ENCODE data around the gene TMEM138. TPM values are rescaled to one million over a fixed set of nuclear protein-coding genes. Genes with fewer than 3 reads are reported as not detected.

TMEM138 gene
- total RNA-seq, 3 donors from 2014 or later: 35.2 to 38.2 (median 37.8) TPM

DNA sequence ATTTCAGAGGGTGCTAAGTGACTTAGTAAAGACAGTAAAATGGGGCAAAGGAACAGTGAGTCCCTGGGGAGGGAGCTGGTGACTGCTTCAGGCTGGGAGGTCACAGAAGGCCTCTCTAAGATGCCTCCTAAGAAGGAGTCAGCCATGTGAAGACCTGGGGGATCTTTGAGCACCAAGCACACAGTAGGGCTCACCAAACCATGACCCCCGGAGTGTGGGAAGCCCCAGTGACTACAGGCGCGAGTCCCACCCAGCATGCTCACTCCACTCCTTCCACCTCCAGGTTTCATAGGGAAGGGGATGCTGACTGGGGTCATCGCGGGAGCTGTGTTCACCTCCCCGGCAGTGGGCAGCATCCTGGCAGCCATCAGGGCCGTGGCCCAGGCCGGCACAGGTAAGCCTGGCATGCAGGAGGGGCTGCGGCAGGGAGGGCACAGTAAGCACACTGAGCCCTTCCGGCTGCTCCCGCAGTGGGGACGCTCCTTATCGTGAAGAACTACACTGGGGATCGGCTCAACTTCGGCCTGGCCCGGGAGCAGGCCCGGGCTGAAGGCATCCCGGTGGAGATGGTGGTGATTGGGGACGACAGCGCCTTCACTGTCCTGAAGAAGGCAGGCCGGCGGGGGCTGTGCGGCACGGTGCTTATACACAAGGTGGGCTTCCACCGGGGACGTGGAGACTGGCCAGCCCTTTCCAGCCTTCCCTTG, 23.2 kb upstream of the TMEM138 start:
- ATAC-seq (no peak), DNase-seq (no peak)
- Histone ChIP-seq H3K4me3 (no peak overlapping the region), H3K36me3 (ENCODE audit: low read depth) (no peaks in the 10 kb centered on the region), H3K4me1 (ENCODE audit: low read depth) (peaks cover 12% of the 10 kb centered on the region), H3K9me3 (no peaks in the 10 kb centered on the region)
- intact Hi-C loops (cut with DNase I, micrococcal nuclease): loop anchor here in 1 of 2 donors (5.0 kb wide), 1 partner anchor 43 kb away; no protein-coding TSS in a partner anchor
- TF ChIP-seq, protein P1, sequence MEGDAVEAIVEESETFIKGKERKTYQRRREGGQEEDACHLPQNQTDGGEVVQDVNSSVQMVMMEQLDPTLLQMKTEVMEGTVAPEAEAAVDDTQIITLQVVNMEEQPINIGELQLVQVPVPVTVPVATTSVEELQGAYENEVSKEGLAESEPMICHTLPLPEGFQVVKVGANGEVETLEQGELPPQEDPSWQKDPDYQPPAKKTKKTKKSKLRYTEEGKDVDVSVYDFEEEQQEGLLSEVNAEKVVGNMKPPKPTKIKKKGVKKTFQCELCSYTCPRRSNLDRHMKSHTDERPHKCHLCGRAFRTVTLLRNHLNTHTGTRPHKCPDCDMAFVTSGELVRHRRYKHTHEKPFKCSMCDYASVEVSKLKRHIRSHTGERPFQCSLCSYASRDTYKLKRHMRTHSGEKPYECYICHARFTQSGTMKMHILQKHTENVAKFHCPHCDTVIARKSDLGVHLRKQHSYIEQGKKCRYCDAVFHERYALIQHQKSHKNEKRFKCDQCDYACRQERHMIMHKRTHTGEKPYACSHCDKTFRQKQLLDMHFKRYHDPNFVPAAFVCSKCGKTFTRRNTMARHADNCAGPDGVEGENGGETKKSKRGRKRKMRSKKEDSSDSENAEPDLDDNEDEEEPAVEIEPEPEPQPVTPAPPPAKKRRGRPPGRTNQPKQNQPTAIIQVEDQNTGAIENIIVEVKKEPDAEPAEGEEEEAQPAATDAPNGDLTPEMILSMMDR (IDR thresholded peaks at IDR 0.05): no peak

DNA sequence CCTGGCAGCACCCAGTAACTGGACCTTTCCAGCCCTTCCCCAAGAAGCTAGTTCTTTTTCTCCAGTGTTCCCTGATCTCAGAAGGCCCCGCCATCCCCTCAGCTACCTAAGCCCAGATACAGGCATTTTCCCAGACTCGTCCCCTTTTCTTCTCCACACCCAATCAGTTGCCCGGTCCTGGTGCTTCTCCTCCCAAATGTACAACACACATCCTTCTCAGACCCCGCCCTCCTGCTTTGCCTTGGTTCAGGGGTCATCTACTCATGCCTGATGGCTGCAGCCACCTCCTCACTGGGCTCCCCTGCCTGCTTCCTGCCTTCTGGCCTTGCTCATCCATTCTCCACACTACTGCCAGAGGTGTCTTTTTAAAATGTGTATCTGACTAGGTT, 22.7 kb upstream of the TMEM138 start:
- no peaks in the 10 kb centered on the region for H3K36me3 ChIP-seq (ENCODE audit: low read depth)
- TF ChIP-seq, protein P1 (IDR thresholded peaks at IDR 0.05): no peak
- no peak overlapping the region for H3K4me3 ChIP-seq
- H3K9me3 ChIP-seq: no peaks in the 10 kb centered on the region
- intact Hi-C loops (cut with DNase I, micrococcal nuclease): loop anchor here in 1 of 2 donors (5.0 kb wide), 1 partner anchor 43 kb away; no protein-coding TSS in a partner anchor
- ATAC-seq (no peak), DNase-seq (no peak)
- peaks cover 12% of the 10 kb centered on the region for H3K4me1 ChIP-seq (ENCODE audit: low read depth)

DNA sequence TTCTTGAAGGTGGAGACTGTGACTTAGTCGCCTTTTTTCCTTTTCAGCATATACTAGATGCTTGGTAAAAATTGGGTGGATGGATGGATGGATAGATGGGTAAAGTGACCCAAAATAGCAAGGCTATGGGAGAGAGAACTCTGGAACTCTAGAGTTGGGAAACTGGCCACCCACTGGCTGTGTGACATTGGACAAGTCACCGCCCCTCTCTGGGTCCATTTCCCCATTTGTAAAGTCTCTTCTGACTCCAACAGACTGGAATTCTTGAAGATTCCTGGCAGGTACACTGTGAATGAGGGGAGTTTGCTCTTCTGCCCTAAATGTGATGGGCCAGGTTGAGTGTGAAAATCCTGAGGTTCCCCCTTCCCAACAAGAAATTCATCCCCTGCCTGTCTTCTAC, 21.2 kb upstream of the TMEM138 start:
- no peak overlapping the region for H3K4me3 ChIP-seq
- TF ChIP-seq, protein P1 (IDR thresholded peaks at IDR 0.05): no peak
- no peak for DNase-seq
- intact Hi-C loops (cut with DNase I, micrococcal nuclease): no loop called here
- no peak for ATAC-seq
- H3K4me1 ChIP-seq (ENCODE audit: low read depth): peaks cover 3% of the 10 kb centered on the region
- H3K36me3 ChIP-seq (ENCODE audit: low read depth): no peaks in the 10 kb centered on the region
- no peaks in the 10 kb centered on the region for H3K9me3 ChIP-seq

DNA sequence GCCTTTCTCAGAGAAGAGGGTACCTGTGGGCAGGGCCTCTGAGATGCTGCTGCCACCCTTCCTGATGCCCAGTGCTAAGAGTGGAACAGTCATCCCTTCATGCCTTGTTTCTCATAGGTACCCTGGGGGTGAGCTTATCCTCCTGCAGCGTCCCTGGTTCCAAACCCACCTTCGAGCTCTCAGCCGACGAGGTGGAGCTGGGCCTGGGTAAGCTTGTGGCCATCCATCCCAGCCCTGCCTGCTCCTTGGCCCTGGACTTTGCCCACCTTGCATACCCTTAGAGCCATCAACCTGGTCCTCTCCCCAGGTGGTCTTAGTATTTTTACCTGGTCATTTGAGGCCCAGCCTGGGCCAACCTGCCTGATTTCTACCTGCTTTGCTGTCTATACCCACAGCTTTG, 20.5 kb upstream of the TMEM138 start:
- no peak for ATAC-seq
- H3K36me3 ChIP-seq (ENCODE audit: low read depth): no peaks in the 10 kb centered on the region
- intact Hi-C loops (cut with DNase I, micrococcal nuclease): no loop called here

DNA sequence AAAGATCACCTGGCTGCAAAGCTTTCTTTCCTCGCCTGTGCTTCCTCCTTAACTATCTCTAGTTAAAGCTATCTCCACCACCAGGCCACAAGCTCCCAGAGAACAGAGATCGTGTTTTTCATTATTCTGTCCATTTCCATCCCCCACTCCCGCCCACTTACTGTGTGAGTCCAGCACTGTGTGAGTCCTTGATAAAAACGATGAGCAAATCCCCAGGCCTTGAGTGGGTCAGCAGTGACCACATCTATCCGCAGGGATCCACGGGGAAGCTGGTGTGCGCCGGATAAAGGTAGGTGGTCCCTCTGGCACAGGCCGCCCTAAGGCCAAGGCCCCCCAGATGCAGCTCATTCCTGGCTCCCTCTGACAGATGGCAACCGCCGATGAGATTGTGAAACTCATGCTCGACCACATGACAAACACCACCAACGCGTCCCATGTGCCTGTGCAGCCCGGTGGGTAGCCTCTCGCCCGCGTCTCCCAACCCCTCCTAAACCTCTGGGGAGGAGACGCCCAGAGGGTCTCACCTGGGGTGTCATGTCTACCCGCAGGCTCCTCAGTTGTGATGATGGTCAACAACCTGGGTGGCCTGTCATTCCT, 19.9 kb upstream of the TMEM138 start:
- H3K4me3 ChIP-seq: no peak overlapping the region
- no peaks in the 10 kb centered on the region for H3K9me3 ChIP-seq
- DNase-seq (no peak), ATAC-seq (no peak)
- H3K36me3 ChIP-seq (ENCODE audit: low read depth): no peaks in the 10 kb centered on the region
- peaks cover 6% of the 10 kb centered on the region for H3K4me1 ChIP-seq (ENCODE audit: low read depth)
- intact Hi-C loops (cut with DNase I, micrococcal nuclease): no loop called here
- TF ChIP-seq, protein P1 (IDR thresholded peaks at IDR 0.05): no peak

More for the DNA sequence above, 20.5 kb upstream of the TMEM138 start:
- H3K4me3 ChIP-seq: no peak overlapping the region
- H3K4me1 ChIP-seq (ENCODE audit: low read depth): peaks cover 6% of the 10 kb centered on the region
- no peak for DNase-seq
- H3K9me3 ChIP-seq: no peaks in the 10 kb centered on the region
- TF ChIP-seq, protein P1 (IDR thresholded peaks at IDR 0.05): no peak
